Raji (cell line): ENCODE data around the gene MICAL3.

Experiments used
- POLR2A ChIP-seq: IDR thresholded peaks from 2 replicates; pipeline ENCODE4 v1.6.1; 2011; ENCODE audit warnings: low read depth, low read length, control low read depth; ENCODE audit not compliant: insufficient read depth

MICAL3 gene

DNA sequence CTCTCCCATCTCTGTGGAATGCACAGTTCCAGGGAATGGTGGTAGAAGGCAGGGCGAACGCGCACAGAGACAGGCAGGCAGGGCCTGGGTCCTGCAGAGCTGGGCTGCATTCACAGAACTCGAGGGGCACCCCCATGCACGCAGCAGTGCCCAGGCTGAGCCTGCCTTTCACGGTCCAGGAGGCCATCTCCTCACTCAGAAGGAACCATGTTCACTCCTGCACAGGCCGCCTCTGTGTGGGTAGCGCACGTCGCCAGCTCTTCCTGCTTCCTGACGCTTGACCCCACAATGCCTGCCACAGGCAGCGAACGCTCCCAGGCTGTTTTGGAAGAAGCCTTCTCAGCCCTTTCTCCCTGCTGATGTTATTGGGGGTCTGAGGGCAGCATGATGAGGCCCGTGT, 151.2 kb downstream of the MICAL3 start:
- no peak for TF ChIP-seq POLR2A

DNA sequence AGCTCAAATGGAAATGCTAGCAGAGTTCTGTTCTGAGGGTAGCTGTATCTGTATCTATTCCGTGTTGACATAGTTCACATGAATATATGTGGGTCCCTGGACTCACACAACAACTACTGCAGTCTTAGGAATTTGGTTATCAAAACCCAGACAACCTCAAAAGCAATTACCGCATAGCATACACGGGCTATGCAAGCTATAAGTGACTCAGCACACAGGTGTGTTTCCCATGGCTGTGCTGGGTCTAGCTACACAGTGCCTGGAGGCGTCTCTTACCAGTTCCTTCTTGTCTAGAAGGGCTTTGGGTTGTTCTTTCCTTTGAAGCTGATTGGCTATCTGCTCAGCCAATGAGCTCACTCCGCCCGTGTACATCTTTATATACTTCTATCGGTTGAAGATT, 151.9 kb downstream of the MICAL3 start:
- no peak for TF ChIP-seq POLR2A

DNA sequence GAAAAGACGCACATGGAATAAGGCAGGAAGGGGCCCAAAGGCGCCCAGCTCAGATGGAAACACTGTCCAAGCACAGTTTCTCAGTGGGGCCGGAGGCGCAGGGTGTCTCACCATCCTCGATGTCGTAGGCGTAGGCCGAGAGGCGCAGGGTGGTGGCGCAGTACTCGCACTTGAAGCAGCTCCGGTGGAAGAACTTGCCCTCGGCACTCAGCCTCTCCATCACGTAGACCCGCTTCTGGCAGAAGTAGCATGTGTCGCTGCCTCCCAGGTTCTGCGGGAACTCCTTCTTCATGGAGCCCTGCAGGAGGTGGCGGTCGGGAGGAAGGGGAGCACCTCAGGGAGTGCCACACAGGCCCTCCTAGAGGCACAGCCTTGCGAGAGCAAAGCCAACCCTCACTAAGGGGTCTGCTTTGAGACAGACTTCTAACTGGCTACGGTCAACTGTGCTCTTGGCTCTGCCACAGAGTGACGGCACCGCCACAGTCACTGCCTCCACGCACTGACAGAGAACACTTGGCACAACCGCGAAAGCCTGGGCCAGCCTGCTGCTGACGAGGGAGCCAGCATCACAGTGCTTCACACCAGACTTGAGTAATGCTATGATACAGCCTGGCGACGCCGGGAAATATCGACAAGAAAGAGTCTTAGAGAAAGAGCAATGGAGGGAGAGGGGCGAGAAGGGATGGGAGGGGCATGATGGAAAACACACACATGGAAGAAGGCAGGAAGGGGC, 152.5 kb downstream of the MICAL3 start:
- no peak for TF ChIP-seq POLR2A

DNA sequence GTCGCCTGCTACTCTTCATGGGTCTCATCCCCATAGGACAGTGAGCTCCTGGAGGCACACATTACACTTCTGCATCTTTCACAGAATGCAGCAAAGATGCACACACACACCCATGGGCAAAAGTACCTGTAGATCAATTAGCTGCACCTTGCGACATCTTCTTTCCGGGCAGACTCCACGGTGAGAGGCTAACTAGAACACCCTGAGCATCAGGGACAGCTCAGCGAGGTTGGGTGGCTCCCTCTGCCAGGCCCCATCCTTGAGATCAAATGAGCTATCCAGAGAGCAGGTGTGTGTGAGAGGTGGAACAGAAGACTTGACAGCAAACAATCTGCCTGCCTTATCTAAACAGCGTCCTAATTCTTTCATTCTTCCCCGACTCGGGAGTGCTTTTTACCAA, 154.0 kb downstream of the MICAL3 start:
- no peak for TF ChIP-seq POLR2A

DNA sequence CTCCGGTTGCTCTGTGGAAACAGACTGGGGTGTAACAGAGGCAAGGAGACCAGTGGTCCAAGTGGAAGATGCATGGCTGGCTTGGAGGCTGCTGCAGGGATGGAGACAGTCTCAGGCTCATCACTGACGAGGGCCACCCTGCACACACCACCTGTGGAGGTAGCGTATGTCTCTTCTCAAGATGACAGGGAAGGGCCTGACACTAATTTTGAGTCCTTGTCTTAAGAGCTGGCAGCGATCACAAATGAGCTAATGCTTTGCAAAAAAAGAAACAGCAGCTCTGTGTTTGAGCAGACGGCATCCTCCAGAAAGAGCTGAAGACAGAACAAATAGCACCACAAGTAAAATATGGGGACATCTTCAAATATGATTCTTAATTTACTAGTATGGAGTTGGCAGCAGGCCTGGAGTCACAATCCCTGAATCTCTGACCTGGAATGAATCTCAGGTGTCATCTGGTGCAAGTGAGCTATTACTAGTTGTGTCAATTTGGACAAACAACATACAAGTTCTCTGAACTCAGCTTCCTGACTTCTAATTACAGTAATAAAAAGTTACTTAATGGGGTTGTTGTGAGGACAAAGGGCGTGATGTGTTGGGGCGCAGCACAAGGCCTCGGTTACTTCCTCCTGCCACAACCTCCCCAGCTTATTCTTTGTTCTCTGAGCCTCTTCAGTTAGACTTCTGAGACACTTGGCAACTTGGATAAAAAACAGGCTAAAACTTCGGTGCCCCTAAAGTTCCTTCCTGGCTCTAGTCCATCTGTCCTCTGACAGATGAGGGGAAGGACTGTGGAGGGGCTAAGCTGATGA, 154.9 kb downstream of the MICAL3 start:
- TF ChIP-seq POLR2A: no peak

DNA sequence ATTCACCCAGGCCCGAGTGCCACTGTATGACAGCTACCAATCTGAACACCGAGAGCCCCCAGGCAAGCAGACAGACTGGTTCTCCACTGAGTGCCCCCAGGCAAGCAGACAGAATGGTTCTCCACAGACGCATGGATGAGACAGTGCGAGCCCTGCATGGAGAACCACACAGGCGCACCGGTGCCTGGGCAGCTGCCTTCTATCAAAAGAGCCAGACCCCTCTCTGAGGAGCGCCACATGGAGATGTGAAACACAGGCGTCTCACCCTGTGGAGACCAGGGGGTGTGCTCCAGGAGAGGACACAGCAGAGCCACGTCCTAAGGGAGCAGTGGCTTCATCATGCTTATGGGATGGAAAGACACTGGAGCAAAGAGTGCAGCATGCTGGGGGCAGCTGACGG, 155.6 kb downstream of the MICAL3 start:
- no peak for TF ChIP-seq POLR2A

DNA sequence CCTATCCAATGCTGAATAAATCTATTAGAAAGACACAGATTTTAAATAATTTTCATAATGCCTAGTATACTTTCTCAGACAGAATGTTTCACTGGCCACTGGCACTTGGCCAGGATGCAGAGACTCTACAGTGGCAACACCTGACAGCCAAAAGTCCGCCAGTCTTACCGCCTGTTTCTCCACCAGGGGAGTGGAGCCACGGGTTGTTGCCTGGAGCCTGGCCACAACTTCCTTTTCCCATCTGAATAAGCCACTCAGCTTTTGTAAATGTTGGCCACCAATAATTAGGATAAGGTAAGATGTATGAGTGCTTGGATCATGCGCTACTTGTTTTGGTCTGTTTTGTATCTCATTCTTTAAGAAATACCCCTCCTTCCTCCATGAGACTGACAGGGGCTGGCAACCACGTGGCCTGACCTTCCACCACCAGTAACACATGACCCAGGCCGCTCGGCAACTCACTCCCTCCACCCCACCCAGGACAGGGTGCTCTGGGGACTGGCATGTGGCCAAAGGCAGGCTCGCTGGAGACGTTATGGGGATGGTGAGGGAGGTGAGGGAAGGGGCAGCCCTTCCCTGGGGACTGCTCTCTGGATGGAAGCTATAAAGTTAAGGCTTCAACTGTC, 157.1 kb downstream of the MICAL3 start:
- no peak for TF ChIP-seq POLR2A

DNA sequence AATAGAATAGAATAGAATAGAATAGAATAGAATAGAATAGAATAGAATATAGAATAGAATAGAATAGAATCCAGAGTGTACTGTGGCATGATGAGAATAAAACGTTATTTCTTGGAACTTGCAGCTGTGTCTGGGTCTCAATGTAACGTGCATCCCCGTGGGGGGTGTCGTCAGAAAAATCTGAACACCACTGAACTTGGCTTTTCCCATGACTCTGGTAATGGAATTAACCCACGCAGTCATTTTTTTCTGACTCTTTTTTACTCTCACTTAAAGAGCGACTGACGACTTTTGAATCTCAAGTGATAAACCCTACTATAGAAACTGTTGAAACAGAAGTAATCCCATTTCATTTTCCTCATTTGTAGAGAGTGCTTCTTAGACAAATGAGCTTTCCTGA, 157.7 kb downstream of the MICAL3 start:
- TF ChIP-seq POLR2A: no peak

DNA sequence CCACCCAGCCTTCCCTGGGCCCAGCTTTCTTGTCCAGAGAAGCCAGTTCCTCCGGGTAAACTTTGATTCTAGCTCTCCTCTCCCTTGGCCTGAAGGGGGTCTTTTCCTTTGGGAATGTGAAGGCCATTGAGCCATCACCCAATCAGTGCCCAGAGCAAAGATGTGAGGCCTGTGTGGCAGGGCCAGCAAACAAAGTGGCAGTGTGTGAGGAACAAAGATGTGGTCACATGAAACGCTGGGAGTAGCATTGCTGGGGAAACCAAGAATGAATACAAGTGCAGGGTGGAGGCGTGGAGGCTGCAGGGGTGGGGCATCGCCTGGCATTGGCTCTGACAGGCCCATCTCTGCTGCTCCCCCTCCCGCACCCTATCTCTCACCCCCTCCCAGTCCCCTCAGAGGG, 158.2 kb downstream of the MICAL3 start:
- no peak for TF ChIP-seq POLR2A

DNA sequence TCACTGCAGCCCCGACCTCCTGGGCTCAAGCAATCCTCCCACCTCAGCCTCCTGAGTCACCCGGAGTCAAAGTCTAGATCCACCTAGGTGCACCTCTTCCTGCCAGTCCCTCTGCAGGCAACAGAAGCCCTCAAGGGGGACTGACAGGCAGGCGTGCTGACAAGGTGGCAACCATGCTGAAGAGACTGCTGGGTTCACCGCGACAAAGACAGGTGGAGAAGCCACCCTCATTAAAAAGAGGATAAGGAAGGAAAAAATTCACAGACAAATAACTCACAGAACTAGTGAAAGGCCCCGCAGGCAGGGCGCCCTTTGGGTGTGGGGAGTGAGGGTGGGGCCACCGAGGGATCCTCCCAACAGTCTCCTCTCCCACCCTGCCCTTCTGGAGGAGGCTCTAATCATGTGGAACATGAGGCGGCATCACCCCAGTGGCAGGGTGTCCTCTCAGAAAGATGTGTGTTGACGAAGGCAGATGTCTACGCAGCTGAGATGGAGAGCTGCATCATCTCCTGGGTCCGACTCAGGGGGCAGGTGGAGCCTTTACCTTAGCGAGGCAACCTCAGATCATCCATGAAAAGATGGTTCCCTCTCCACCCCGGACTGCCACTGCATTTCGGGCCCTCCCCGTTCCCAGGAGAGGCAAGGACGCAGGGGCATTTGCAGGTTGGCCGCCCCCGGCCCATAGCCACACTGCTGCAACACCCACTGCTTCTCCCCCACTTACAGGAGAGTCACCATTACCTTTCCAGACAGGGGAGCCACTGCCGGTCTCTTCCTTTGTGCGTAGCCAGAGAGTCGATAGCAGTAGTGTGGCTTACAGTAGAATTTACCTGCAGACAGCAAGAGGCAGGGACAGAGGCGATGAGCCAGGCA, 158.9 kb downstream of the MICAL3 start:
- TF ChIP-seq POLR2A: no peak

DNA sequence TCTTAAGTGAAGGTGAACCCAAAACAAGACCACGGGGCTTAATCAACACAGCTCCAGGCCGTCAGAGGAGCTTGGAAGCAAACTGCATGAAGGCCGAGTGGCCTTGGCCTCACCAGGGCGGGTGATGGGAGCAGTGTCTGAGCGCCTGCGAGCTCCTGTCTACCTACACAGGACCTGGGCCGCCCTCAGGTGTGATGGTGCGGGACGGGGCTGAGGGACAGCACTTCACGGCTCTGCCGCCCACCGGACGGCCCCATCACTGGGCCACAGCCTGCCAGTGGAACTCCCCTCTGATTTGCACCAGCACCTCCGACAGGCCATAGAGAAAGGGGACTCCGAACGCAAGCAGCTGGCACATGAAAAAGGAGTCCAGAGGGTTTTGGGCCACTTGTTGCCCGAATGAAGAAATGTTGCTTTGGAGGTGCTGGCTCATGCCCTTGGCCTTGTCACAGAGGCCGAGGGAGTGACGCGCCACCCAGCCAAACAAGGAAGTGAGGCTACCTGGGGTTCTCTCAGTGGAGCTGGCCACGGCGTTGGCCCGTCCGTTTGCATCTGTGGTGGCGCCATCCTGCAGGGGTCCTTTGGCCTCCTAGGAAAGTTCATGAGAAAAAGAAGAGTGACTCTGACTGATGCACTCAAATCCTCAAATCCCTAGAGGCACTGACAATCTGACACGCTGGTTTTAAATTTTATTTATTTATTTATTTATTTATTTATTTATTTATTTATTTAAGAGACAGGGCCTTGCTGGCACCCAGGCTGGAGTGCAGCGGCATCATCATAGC, 159.8 kb downstream of the MICAL3 start:
- TF ChIP-seq POLR2A: no peak

DNA sequence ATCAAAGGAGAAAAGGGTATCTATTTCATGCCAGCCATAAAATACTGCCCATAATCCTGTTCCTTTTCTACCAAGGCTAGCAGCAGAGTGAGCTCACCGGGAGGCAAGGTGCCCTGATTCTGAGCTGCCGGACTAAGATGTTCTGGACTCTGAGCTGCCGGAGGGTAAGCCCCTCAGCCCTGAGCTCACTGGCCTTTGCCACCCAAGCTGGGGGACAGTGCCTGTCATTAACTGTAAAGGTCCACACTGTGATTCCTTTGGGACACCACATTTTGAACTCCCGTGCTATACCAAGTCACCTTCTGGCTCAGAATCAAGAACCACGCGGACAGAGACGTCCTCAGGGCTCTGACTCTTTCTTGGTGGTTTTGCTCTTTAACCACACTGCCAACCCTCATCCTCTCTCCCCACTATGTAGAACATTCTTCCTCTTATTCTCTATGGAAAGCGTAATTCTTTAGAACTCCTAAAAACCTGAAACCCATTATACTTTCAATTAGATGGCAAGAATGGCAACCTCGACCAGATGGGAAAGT, 161.6 kb downstream of the MICAL3 start:
- TF ChIP-seq POLR2A: no peak

DNA sequence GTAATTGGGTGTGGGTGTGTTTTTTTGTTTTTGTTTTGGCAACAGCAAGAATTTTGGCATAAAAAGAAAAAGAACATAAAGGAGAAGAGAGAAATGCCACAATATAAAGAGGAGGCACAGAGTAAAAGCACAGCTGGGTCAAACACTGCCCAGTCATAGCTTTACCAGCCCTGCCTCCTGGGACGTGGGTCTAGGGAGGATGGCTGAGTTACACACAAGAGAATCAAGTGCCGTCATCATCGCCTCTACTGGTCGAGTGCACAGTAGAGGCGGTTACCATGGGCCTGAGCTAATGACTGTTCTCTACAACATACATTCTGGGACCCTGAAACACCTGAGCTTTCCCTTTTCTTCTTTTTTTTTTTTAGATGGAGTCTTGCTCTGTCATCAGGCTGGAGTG, 162.5 kb downstream of the MICAL3 start:
- TF ChIP-seq POLR2A: no peak

DNA sequence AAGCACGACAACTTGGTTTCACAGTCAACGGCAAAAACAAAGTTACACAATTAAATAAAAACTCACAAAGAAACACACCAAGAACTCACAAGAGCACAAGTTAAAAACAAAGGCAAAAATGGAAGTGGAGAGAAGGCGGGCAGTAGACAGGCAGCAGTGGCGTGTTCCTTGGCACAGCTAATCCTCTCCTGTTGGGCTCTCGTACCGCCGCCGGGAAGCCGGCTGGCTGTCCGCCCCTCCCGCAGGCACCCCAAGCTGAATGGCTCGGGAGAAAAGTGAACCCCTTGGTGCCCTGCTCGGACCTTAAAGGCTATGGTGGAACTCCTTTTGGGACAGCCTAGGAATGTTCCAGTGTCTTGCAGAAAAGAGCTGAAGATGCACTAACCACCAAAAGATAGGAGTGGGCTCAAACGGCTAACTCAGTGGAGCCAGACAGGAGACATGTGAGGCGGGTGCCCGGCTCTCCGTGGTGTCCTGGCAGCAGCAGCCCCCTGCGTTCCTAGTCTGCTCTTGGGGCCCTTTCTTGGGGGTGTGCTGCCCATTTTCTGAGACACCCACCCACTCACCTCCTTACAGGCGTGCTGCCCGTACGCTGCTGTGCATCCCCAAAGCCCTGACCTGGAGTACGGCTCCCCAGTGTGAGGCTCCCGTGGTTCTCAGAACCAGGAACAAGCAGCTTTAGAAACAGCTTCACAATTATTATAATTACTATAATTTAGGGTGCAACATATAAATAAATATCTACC, 164.0 kb downstream of the MICAL3 start:
- no peak for TF ChIP-seq POLR2A

DNA sequence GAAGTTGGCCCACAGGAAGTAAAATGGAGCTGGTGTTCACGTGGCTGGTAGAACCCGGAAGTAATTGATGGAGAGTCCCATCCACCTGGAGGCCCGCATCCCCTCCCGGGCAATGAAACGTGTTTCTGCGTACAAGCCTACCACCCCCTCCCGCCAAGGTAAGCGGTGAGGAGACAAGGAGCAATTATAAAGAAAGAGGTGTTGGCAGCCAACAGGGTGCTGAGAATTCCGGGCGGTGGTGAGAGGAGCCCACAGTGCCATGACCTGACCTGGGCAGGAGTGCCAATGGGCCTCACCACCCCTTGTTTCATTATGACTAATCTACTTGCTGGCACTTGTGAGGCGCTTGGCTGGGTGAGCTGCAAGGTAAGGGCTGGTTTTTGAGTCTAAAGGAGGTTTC, 166.3 kb downstream of the MICAL3 start:
- no peak for TF ChIP-seq POLR2A
